NOMO-1 (cell line): ENCODE measurements around the gene DYRK1B.

Experiments
- DNase-seq, 2 experiments: peaks; one replicate each; lab custom pipeline; 2025; ENCODE audit not compliant: unreplicated experiment in 2 of 2; lab: John Stamatoyannopoulos, UW

The DYRK1B gene

GRCh38 chr19:39832341-39833083, 1.4 kb downstream of the DYRK1B start:
- no peak for DNase-seq

GRCh38 chr19:39831679-39832078, 2.3 kb downstream of the DYRK1B start:
- no peak for DNase-seq

- DNase-seq: no peak
Measured at GRCh38 chr19:39830847-39831246, 3.1 kb downstream of the DYRK1B start.

GRCh38 chr19:39830406-39830805, 3.6 kb downstream of the DYRK1B start:
- DNase-seq: no peak

- no peak for DNase-seq
Measured at GRCh38 chr19:39829702-39830275, 4.2 kb downstream of the DYRK1B start.

GRCh38 chr19:39828654-39829032, 5.3 kb downstream of the DYRK1B start:
- DNase-seq: peak; percentile 8 to 75

- DNase-seq: no peak
Measured at GRCh38 chr19:39828015-39828653, 5.8 kb downstream of the DYRK1B start.

GRCh38 chr19:39827216-39827615, 6.7 kb downstream of the DYRK1B start:
- DNase-seq: no peak

- DNase-seq: no peak
Measured at GRCh38 chr19:39826311-39826945, 7.5 kb downstream of the DYRK1B start.

GRCh38 chr19:39825531-39826076, 8.4 kb downstream of the DYRK1B start:
- no peak for DNase-seq

- DNase-seq: no peak
Measured at GRCh38 chr19:39825093-39825463, 8.9 kb downstream of the DYRK1B start.

- DNase-seq: peak; percentile 89 to 94
Measured at GRCh38 chr19:39824143-39825092, 9.5 kb downstream of the DYRK1B start.

GRCh38 chr19:39823686-39824085, 10.3 kb downstream of the DYRK1B start:
- DNase-seq: no peak

- DNase-seq: no peak
Measured at GRCh38 chr19:39820696-39821095, 13.3 kb downstream of the DYRK1B start.

GRCh38 chr19:39819786-39820185, 14.2 kb downstream of the DYRK1B start:
- DNase-seq: no peak

- DNase-seq: no peak
Measured at GRCh38 chr19:39818626-39819097, 15.3 kb downstream of the DYRK1B start.

- no peak for DNase-seq
Measured at GRCh38 chr19:39817888-39818561, 15.9 kb downstream of the DYRK1B start.

- no peak for DNase-seq
Measured at GRCh38 chr19:39816287-39817048, 17.5 kb downstream of the DYRK1B start.

- no peak for DNase-seq
Measured at GRCh38 chr19:39814595-39814994, 19.4 kb downstream of the DYRK1B start.
